Activated CD8-positive, alpha-beta memory T cell treated with anti-CD3 and anti-CD28 coated beads, Interleukin-2, amount 50 U/mL, for 1 hour (primary cell): ENCODE results near the gene FILIP1L.

Experiments used
- DNase-seq: peaks from one replicate; pipeline ENCODE4 v3.0.0-alpha.2; 2020; ENCODE audit errors: extremely low read depth

FILIP1L gene

GRCh38 chr3:99974989-99975388 lies 139.3 kb downstream of the FILIP1L start:
- DNase-seq = no peak

- DNase-seq = no peak
Measured at GRCh38 chr3:99972380-99973104, 141.8 kb downstream of the FILIP1L start.

GRCh38 chr3:99971761-99972160 lies 142.5 kb downstream of the FILIP1L start:
- no peak for DNase-seq

GRCh38 chr3:99970198-99970597 lies 144.1 kb downstream of the FILIP1L start:
- no peak for DNase-seq

GRCh38 chr3:99969136-99969535 lies 145.2 kb downstream of the FILIP1L start:
- no peak for DNase-seq

GRCh38 chr3:99967796-99968195 lies 146.5 kb downstream of the FILIP1L start:
- DNase-seq = no peak

GRCh38 chr3:99966662-99967416 lies 147.5 kb downstream of the FILIP1L start:
- DNase-seq = no peak

- DNase-seq = no peak
Measured at GRCh38 chr3:99965681-99966408, 148.5 kb downstream of the FILIP1L start.

GRCh38 chr3:99965077-99965476 lies 149.2 kb downstream of the FILIP1L start:
- DNase-seq = no peak

- no peak for DNase-seq
Measured at GRCh38 chr3:99962703-99963102, 151.6 kb downstream of the FILIP1L start.

GRCh38 chr3:99961756-99962515 lies 152.4 kb downstream of the FILIP1L start:
- DNase-seq = no peak

- DNase-seq = no peak
Measured at GRCh38 chr3:99960941-99961340, 153.4 kb downstream of the FILIP1L start.

GRCh38 chr3:99960123-99960878 lies 154.0 kb downstream of the FILIP1L start:
- DNase-seq = no peak

GRCh38 chr3:99958222-99958912 lies 155.9 kb downstream of the FILIP1L start:
- no peak for DNase-seq

GRCh38 chr3:99957151-99957796 lies 157.0 kb downstream of the FILIP1L start:
- DNase-seq = no peak

GRCh38 chr3:99955773-99956562 lies 158.3 kb downstream of the FILIP1L start:
- DNase-seq = no peak

- no peak for DNase-seq
Measured at GRCh38 chr3:99954914-99955644, 159.2 kb downstream of the FILIP1L start.

- no peak for DNase-seq
Measured at GRCh38 chr3:99953596-99953995, 160.7 kb downstream of the FILIP1L start.
